HG03558 (cell line): ENCODE results near the gene CREB3L2.
"Not testable (repeated sequence)": the region's sequence is repeated elsewhere in the genome, so short reads cannot be mapped to it uniquely, and the experiment has no call there.

ENCODE experiments used
- ATAC-seq: cut with Tn5 transposase; IDR thresholded peaks from one replicate; pipeline ENCODE4 v1.9.1; 2021; ENCODE audit warnings: moderate number of reproducible peaks; ENCODE audit not compliant: unreplicated experiment; ENCODE audit errors: extremely low read depth

Gene CREB3L2

GRCh38 chr7:137850972-137851945, 150.6 kb downstream of the CREB3L2 start:
- ATAC-seq: no peak

- ATAC-seq: no peak
Observed at GRCh38 chr7:137850571-137850970, 151.3 kb downstream of the CREB3L2 start.

DNA sequence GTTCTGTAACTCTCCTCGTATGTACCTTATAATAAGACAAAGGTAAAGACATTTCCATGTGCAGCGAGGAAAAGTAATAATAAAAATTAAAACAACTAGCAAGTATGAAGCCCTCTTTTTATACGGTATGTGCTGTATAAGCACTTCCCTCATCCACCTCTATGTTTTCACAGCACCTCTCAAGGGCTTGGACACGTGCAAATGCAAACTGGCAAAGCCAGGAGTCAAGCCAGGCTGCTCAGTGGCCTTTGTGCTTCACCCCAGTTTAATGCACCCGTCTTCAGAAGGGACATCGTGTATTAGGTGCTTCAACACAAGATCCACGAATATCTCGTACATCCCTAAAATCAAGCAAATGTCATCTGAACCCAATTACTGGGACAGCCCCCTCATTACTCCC, 153.8 kb downstream of the CREB3L2 start:
- ATAC-seq: no peak

GRCh38 chr7:137847568-137848050, 154.3 kb downstream of the CREB3L2 start:
- ATAC-seq: no peak

- ATAC-seq: no peak
Observed at GRCh38 chr7:137846827-137847567, 154.9 kb downstream of the CREB3L2 start, which contains the start of gene DGKI. TSS of gene DGKI (minus strand) at chr7:137846974.

- ATAC-seq: no peak
Observed at GRCh38 chr7:137846549-137846826, 155.4 kb downstream of the CREB3L2 start.

- no peak for ATAC-seq
Observed at GRCh38 chr7:137844677-137845425, 157.0 kb downstream of the CREB3L2 start.

- no peak for ATAC-seq
Observed at GRCh38 chr7:137839903-137840779, 161.7 kb downstream of the CREB3L2 start.

- no peak for ATAC-seq
Observed at GRCh38 chr7:137838706-137839315, 163.1 kb downstream of the CREB3L2 start.

GRCh38 chr7:137836541-137836940, 165.3 kb downstream of the CREB3L2 start:
- ATAC-seq: no peak

DNA sequence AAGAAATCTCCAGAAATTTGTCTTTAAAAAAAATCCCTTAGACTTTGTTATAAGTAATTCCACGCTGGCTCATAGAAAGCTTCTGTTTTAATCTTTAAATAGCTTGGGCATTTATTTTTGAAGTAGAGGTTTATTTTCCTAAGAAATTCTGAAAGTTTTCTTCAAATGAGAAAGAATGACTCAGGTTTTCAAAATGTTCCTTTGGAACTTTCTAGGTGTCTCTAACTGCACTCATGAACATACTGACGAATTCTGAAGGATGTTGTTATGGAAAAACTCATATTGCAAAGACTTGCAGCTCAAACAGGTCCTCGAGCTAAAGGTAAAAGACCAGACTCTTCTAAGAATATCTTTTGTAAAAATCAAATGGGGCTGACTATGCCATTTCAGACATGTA, 165.8 kb downstream of the CREB3L2 start:
- no peak for ATAC-seq

DNA sequence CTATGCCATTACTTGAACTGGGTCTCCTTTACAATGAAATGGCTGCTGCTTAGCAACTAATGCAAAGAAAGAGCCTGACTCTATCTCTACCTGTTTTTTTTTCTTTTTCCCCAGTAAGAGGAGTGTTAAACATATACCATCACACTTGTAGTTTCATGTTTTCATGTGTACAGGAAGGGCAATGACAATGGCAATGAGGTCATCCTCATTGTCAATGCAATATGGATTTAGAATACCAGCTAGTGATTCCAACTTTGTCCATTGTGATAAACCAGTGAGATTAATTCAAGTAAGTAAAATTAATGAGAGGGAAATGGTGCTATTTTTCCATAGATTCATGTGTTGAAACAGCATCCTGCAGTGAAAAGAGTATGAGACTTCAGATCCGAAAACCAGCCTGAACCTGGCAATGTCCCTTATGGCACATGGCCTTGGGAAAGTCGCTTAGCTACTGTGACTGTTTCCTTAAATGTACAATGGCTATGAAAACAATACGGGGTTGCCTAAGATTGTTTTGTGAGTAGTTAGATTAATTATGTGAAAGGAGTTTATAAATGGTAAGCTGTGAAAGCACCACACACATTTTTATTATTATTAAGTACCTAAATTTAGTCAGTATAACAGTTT, 166.3 kb downstream of the CREB3L2 start:
- ATAC-seq: no peak

DNA sequence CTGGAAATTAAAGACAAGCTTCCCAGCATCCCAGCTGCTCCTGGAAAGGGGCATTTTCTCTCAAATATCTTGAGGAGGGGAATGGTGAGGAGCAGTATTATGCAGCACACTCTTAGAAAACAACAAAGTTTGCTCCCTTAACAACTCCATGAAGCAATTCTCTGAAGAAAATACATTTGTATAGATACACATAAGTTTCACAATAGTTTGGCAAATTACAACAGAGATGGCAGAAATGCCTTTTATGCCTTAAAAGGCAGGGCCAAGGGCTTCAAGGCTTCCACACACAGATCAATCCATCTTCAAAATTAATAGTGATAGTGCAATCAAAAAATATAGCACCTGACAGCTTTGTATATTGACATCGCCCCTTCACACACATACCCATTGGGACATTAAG, 167.3 kb downstream of the CREB3L2 start:
- ATAC-seq: no peak

DNA sequence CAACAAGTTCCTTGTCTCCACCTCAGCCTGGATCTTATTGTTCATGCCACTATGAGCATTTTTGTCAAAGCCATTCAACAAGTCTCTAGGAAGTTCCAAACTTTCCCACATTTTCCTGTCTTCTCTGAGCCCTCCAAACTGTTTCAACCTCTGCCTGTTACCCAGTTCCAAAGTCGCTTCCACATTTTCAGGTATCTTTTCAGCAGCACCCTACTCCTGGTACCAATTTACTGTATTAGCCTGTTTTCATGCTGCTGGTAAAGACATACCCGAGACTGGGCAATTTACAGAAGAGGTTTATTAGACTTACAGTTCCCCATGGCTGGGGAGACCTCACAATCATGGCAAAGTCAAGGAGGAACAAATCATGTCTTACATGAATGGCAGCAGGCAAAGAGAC, 168.9 kb downstream of the CREB3L2 start:
- ATAC-seq: not testable (repeated sequence)

- no peak for ATAC-seq
Observed at GRCh38 chr7:137832382-137832781, 169.5 kb downstream of the CREB3L2 start.

GRCh38 chr7:137831555-137831954, 170.3 kb downstream of the CREB3L2 start:
- not testable (repeated sequence) for ATAC-seq

GRCh38 chr7:137829337-137829992, 172.4 kb downstream of the CREB3L2 start:
- ATAC-seq: no peak

DNA sequence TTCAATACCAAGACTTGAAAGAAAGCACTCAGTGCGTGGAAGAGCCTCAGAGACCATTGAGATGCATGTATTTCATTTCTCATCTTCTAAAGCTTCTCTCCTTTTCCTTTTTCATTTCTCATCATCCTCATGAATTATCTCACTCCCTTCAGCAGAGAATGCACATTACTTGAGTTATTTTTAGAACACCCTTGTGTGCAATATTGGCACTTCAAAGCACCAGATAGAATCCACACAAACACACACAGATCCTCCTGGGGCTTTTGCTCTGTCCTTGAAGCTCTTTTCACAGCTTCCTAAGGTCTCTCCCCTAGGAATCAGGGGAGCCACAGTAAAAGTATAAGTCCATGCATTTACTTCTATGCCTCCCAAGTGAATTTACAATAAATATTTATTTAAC, 173.4 kb downstream of the CREB3L2 start:
- no peak for ATAC-seq
